PC-9 (cell line): ENCODE results near the gene BCR. TPM values are rescaled to one million over a fixed set of nuclear protein-coding genes. Genes with fewer than 3 reads are reported as not detected.

ENCODE experiments used
- BruUV-seq: library from RNA; stranded (reverse); fragments of 400-500 nt; replicated peaks from 2 replicates; lab custom pipeline; 2021; lab: Mats Ljungman, UMichigan
- CTCF ChIA-PET: fragments of 300-600 bp; sonication (Branson Sonifier 250); formaldehyde crosslinking; loops from one replicate; lab custom pipeline; 2022; ENCODE audit warnings: antibody characterized with exemption; lab: Charles Lee
- POLR2A ChIA-PET: fragments of 300-600 bp; sonication (Branson Sonifier 250); formaldehyde crosslinking; loops from one replicate; lab custom pipeline; 2022; ENCODE audit warnings: antibody characterized with exemption; ENCODE audit not compliant: unreplicated experiment; lab: Charles Lee
- DNase-seq, 2 experiments: peaks; one replicate each; pipeline versions ENCODE4 v3.0.0 to v3.0.0-alpha.2; 2015 to 2022; ENCODE audit warnings: mixed read lengths in 1 of 2
- H2AFZ ChIP-seq: fragments of 200-600 bp; sonication (generic); 2 replicates; pipeline ENCODE4 v1.8.1; 2017; ENCODE audit warnings: antibody characterized with exemption
- H3F3A ChIP-seq: fragments of 200-600 bp; sonication (generic); 2 replicates; pipeline ENCODE4 v1.8.1; 2017; ENCODE audit warnings: antibody characterized with exemption, mild to moderate bottlenecking, low read depth; ENCODE audit not compliant: insufficient read depth
- H3K27ac ChIP-seq: fragments of 200-600 bp; sonication (generic); 2 replicates; pipeline ENCODE4 v1.6.1; 2016; ENCODE audit warnings: mixed run types
- H3K27me3 ChIP-seq: fragments of 200-600 bp; sonication (generic); 2 replicates; pipeline ENCODE4 v1.6.1; 2016; ENCODE audit warnings: low read depth, mixed run types; ENCODE audit not compliant: insufficient read depth
- H3K36me3 ChIP-seq: fragments of 200-600 bp; sonication (generic); 2 replicates; pipeline ENCODE4 v1.6.1; 2016; ENCODE audit warnings: low read depth, mixed run types
- H3K4me1 ChIP-seq: fragments of 200-600 bp; sonication (generic); replicated peaks from 2 replicates; pipeline ENCODE4 v1.6.1; 2016; ENCODE audit warnings: mixed run types; ENCODE audit not compliant: insufficient read depth
- H3K4me2 ChIP-seq: fragments of 200-600 bp; sonication (generic); 2 replicates; pipeline ENCODE4 v1.6.1; 2017; ENCODE audit warnings: mixed run types
- H3K4me3 ChIP-seq: fragments of 200-600 bp; sonication (generic); 2 replicates; pipeline ENCODE4 v1.6.1; 2016; ENCODE audit warnings: mixed run types
- H3K79me2 ChIP-seq: fragments of 200-600 bp; sonication (generic); 2 replicates; pipeline ENCODE4 v1.6.1; 2017; ENCODE audit warnings: low read depth, mixed run types
- H3K9me2 ChIP-seq: fragments of 200-600 bp; sonication (generic); 2 replicates; pipeline ENCODE4 v1.8.1; 2017; ENCODE audit warnings: mild to moderate bottlenecking; ENCODE audit not compliant: insufficient read depth
- H3K9me3 ChIP-seq: fragments of 200-600 bp; sonication (generic); 2 replicates; pipeline ENCODE4 v1.8.1; 2016; ENCODE audit warnings: low read depth; ENCODE audit not compliant: insufficient read depth
- H4K20me1 ChIP-seq: fragments of 200-600 bp; sonication (generic); 2 replicates; pipeline ENCODE4 v1.8.1; 2017; ENCODE audit not compliant: insufficient read depth
- EZH2 ChIP-seq: fragments of 200-600 bp; sonication (generic); IDR thresholded peaks from 2 replicates; pipeline ENCODE4 v1.8.0; 2017; ENCODE audit warnings: antibody characterized with exemption, low read depth
- intact Hi-C: fragments of 100-400 bp; cut with micrococcal nuclease; formaldehyde crosslinking; loops from one replicate; pipeline ENCODE4 v1.10.0; 2022; ENCODE audit not compliant: unreplicated experiment
- total RNA-seq: library from RNA; stranded (reverse); gene quantifications from 2 replicates; pipeline ENCODE4 v1.2.3, GENCODE V29; 2021
- TF ChIP-seq, protein P1 (sequence below): fragments of 200-600 bp; sonication (generic); conservative IDR thresholded peaks from 2 replicates; pipeline ENCODE4 v1.6.1; 2017; ENCODE audit warnings: mixed run types, antibody characterized with exemption, mild to moderate bottlenecking, moderate library complexity

The BCR gene
- total RNA-seq, 1 experiment from 2014 or later = 47.8 TPM

DNA sequence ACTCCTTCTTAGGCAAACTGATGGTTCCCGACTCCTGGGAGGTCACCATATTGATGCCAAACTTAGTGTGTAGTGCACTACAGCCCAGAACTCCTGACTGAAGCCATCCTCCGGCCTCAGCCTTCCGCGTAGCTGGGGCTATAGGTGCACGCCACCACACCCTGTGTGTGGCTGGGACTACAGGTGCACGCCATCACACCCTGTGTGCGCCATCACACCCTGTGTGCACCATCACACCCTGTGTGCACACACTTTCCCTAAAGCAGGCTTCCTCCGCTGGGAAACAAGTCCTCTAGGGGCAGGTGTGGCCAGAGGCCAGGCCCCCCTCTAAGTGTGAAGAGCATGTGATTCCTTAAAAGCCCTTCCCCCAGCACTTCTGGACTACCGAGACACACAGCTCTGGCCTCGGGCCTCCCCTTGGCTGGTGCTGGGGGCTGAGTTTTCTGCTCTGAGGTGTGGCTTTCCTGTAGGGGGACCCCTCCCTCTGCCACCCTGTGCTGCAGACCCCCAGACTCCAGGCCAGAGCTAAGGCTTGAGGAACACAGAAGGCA, 81.7 kb downstream of the BCR start:
- Histone ChIP-seq H3K9me3 (no peaks in the 10 kb centered on the region), H3F3A (no peaks in the 10 kb centered on the region; the same call in 1 of the 2 replicates), H3K36me3 (no peaks in the 10 kb centered on the region), H3K4me3 (no peak overlapping the region), H4K20me1 (no peaks in the 10 kb centered on the region; the same call in none of the 2 replicates), H3K4me2 (no peak overlapping the region), H3K9me2 (no peaks in the 10 kb centered on the region), H3K27ac (no peak overlapping the region), H3K79me2 (no peaks in the 10 kb centered on the region), H2AFZ (no peak overlapping the region), H3K4me1 (0 out of 2 replicates have a peak, but pooled peaks cover 5% of the 10 kb centered on the region), H3K27me3 (no peaks in the 10 kb centered on the region)
- ChIA-PET CTCF (no interaction called here), POLR2A (interaction anchor here (0.5 kb wide), 1 partner anchor 120 kb away, joined by 3 read pairs; the partner anchor contains the start of gene RSPH14)
- intact Hi-C loops = loop anchor here (5.0 kb wide), 1 partner anchor 80 kb away; the partner anchor contains the start of gene BCR
- no peak for TF ChIP-seq EZH2
- TF ChIP-seq, protein P1, sequence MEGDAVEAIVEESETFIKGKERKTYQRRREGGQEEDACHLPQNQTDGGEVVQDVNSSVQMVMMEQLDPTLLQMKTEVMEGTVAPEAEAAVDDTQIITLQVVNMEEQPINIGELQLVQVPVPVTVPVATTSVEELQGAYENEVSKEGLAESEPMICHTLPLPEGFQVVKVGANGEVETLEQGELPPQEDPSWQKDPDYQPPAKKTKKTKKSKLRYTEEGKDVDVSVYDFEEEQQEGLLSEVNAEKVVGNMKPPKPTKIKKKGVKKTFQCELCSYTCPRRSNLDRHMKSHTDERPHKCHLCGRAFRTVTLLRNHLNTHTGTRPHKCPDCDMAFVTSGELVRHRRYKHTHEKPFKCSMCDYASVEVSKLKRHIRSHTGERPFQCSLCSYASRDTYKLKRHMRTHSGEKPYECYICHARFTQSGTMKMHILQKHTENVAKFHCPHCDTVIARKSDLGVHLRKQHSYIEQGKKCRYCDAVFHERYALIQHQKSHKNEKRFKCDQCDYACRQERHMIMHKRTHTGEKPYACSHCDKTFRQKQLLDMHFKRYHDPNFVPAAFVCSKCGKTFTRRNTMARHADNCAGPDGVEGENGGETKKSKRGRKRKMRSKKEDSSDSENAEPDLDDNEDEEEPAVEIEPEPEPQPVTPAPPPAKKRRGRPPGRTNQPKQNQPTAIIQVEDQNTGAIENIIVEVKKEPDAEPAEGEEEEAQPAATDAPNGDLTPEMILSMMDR = no peak
- BruUV-seq = no TSS peak
- DNase-seq = no peak

DNA sequence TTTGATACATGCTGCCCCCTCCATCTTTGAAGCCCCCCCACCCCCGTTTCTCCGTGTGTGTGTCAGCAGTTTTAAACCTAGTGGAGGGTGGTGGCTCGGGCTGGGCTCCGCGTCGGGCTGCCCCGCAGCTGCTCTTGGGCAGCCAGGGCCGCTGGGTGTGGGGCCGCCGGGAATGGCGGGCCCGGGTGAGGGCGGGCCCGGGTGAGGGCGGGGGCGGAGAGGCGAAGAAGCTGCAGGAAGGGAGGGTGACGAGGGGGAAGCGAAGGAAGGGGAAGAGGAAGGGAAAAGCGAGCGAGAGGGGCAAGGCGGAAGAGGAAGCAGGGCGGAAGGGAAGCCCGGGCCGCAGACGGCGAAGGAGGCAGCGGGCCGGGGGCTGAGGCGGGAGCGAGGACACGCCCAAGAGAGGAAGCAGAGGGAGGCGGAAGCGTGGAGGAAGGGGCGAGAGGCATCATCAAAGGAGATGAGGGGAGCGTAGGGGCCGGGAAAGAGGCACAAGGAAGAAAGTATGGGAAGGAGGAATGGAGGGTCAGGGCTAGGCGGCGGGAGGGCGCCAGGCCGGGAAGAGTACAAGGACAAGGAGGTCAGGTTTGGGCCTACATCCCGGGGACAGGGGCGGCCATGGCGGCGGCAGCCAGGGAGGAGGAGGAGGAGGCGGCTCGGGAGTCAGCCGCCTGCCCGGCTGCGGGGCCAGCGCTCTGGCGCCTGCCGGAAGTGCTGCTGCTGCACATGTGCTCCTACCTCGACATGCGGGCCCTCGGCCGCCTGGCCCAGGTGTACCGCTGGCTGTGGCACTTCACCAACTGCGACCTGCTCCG, 82.4 kb downstream of the BCR start:
- intact Hi-C loops = loop anchor here (5.0 kb wide), 1 partner anchor 80 kb away; the partner anchor contains the start of gene BCR
- no peak overlapping the region for H2AFZ ChIP-seq
- no peaks in the 10 kb centered on the region for H3K27me3 ChIP-seq
- 0 out of 2 replicates have a peak, but pooled peaks cover 5% of the 10 kb centered on the region for H3K4me1 ChIP-seq
- H3K27ac ChIP-seq = no peak overlapping the region
- H3K9me2 ChIP-seq = no peaks in the 10 kb centered on the region
- no peaks in the 10 kb centered on the region; the same call in none of the 2 replicates for H4K20me1 ChIP-seq
- no peak for TF ChIP-seq EZH2
- TF ChIP-seq, protein P1 = no peak
- ChIA-PET CTCF (no interaction called here), POLR2A (no interaction called here)
- no peaks in the 10 kb centered on the region for H3K9me3 ChIP-seq
- no peaks in the 10 kb centered on the region for H3K79me2 ChIP-seq
- H3K4me3 ChIP-seq = no peak overlapping the region
- BruUV-seq = no TSS peak
- H3F3A ChIP-seq = no peaks in the 10 kb centered on the region; the same call in 1 of the 2 replicates
- H3K36me3 ChIP-seq = no peaks in the 10 kb centered on the region
- no peak overlapping the region for H3K4me2 ChIP-seq
- DNase-seq = no peak

DNA sequence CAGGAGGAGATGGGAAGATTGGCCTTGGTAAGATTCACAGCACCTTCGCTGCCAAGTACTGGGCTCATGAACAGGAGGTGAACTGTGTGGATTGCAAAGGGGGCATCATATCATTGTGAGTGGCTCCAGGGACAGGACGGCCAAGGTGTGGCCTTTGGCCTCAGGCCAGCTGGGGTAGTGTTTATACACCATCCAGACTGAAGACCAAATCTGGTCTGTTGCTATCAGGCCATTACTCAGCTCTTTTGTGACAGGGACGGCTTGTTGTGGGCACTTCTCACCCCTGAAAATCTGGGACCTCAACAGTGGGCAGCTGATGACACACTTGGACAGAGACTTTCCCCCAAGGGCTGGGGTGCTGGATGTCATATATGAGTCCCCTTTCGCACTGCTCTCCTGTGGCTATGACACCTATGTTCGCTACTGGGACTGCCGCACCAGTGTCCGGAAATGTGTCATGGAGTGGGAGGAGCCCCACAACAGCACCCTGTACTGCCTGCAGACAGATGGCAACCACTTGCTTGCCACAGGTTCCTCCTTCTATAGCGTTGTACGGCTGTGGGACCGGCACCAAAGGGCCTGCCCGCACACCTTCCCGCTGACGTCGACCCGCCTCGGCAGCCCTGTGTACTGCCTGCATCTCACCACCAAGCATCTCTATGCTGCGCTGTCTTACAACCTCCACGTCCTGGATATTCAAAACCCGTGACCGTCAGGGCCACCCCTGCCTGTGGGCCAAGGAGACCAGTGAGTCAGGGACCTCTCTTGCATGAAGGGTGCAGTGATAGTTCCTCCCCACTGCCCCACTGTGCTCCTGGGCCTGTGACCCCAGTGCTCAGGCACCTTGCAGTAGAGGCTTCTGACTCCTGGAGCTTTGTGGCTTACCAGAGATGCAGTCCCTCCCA, 83.6 kb downstream of the BCR start:
- peak overlapping the region; percentile 27; the same call in 1 of the 2 replicates for H3K27ac ChIP-seq
- H3K4me2 ChIP-seq = no peak overlapping the region
- TF ChIP-seq EZH2 = no peak
- TF ChIP-seq, protein P1 = no peak
- H3K9me3 ChIP-seq = no peaks in the 10 kb centered on the region
- BruUV-seq = no TSS peak
- H4K20me1 ChIP-seq = no peaks in the 10 kb centered on the region; the same call in none of the 2 replicates
- ChIA-PET CTCF (no interaction called here), POLR2A (no interaction called here)
- no peaks in the 10 kb centered on the region for H3K27me3 ChIP-seq
- no peaks in the 10 kb centered on the region for H3K9me2 ChIP-seq
- H3F3A ChIP-seq = no peaks in the 10 kb centered on the region; the same call in 1 of the 2 replicates
- intact Hi-C loops = loop anchor here (5.0 kb wide), 1 partner anchor 82 kb away; the partner anchor contains the start of gene BCR
- 0 out of 2 replicates have a peak, but pooled peaks cover 5% of the 10 kb centered on the region for H3K4me1 ChIP-seq
- no peak overlapping the region for H2AFZ ChIP-seq
- no peaks in the 10 kb centered on the region for H3K36me3 ChIP-seq
- no peak overlapping the region for H3K4me3 ChIP-seq
- no peak for DNase-seq
- no peaks in the 10 kb centered on the region for H3K79me2 ChIP-seq
